ENCODE data around the gene NSUN4. TPM values are rescaled to one million over a fixed set of nuclear protein-coding genes. Genes with fewer than 3 reads are reported as not detected.

Gene NSUN4
- total RNA-seq (2014; rRNA removed; shearing (Covaris generic)): 14.0 and 14.9 TPM in 2 replicates

DNA sequence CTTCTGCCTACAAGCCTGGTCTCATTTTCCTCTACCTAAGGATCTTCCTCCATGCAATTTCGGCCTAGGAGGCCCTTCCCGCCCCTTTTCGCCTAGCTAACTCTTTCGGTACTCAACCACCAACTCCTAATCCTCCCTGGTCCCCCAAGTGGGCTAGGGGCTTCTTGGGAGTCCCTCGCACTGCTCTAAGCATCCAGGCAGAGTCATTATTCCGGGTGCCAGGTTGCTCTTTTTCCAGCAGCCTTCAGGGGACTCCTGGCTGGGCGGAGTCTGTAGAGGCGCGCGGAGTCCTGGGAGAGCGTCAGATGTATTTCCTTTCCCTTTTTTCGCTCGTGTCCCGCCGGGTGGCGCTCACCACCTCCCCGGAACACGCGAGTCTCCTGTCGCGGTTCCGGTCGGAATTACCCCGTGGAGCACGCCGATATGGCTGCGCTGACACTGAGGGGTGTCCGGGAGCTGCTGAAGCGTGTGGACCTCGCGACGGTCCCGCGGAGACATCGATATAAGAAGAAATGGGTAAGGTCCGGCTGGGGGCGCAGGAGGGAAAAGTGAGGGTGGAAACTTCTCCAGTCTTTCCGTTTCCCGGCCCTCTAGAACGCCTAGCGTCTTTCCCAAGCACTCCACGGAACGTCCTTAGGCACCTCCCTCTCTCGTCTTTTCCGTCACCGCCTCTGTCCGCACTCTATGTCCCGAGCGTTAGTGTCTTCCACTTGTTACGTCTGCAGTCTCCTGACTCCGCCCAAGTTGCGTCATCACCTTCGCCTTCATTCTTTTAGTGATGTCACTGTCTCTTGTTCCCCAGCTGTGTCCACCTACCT lies at the start of gene NSUN4:
NSUN4 (plus strand) TSS at position 404 of the 818 bp plus-strand sequence; CDS start at position 424, 20 bp downstream.
- DNase-seq (ENCODE audit: low read depth in 1 of 2, low spot score in 2 of 2): peak; percentile 92 to 93
- Histone ChIP-seq H3K36me3 (peaks cover 26% of the 10 kb centered on the region), H3K4me1 (replicated peaks) (peaks cover 13% of the 10 kb centered on the region), H3K27ac (peak within 1 kb of the TSS; percentile 84), H3K27me3 (replicated peaks) (no peaks in the 10 kb centered on the region), H3K9me3 (replicated peaks) (no peaks in the 10 kb centered on the region), H3K4me3 (peak within 1 kb of the TSS; percentile 68)

GRCh38 chr1:46295306-46295705 lies 45.3 kb upstream of the NSUN4 start:
- no peak for DNase-seq (ENCODE audit: low read depth in 1 of 2, low spot score in 2 of 2)
- Histone ChIP-seq H3K9me3 (replicated peaks) (peaks cover 3% of the 10 kb centered on the region; the same call in 1 of the 2 replicates), H3K36me3 (peaks cover 87% of the 10 kb centered on the region), H3K4me3 (no peak overlapping the region), H3K27ac (no peak overlapping the region), H3K4me1 (replicated peaks) (peaks cover 1% of the 10 kb centered on the region), H3K27me3 (replicated peaks) (no peaks in the 10 kb centered on the region)

DNA sequence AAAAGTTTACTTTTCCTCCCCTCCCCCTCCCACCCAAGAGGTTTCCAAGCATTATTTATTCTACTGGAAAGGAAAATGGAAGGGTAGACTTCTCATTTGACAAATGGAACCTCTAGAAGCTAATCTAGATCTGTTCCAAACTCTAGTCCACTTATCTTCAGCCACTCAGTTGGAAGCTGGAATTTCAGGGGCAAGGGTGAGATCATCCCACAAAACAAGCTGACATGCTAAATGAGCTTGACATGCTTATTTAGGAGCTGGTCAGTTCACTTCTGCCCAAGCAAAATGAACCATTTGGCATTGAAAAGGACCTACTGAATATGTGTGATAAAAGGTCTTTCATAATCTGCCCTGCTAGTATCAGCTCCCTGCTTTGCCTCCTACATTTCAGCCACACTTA lies 42.2 kb upstream of the NSUN4 start:
- DNase-seq (ENCODE audit: low read depth in 1 of 2, low spot score in 2 of 2): no peak
- H3K27me3 ChIP-seq (replicated peaks): no peaks in the 10 kb centered on the region
- H3K27ac ChIP-seq: no peak overlapping the region
- no peak overlapping the region for H3K4me3 ChIP-seq
- peaks cover 13% of the 10 kb centered on the region for H3K4me1 ChIP-seq (replicated peaks)
- H3K9me3 ChIP-seq (replicated peaks): peaks cover 3% of the 10 kb centered on the region; the same call in 1 of the 2 replicates
- H3K36me3 ChIP-seq: peaks cover 83% of the 10 kb centered on the region

DNA sequence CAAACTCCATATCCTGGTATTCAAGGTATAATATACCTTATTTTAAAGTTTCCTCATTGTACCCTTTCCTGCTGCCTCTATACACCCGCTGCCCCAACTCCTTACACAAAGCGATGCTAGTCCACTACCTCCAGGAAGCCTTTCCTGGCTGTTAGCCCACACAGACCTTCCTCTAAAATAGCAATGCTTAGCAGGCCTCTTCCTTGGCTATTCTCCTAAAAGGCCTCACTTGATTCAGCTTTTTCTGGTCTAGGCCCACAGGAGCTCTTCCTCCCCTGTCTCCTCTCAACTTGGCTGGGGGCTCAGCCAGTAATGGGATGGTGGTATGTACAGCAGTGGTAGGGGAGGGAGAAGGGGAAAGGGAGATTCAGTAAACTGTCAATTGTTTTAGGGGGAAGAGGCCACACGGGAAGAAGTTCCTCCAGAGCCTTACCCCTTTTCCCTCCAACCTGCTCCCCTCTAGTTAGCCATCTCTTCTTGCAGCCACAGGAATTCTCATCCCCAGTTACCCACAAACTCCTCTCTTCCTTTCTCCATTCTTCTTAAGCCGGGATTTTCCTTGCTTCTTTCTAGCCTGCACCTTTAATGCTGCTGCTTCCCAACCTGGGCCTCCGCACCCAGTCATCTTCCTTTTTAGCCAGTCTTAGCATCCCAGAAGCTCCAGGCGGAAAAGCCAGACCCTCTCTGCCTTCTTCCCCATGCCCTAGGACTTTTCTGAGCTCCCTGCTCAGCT lies 39.8 kb upstream of the NSUN4 start:
- peak in 1 of 2 experiments; percentile 36 for DNase-seq (ENCODE audit: low read depth in 1 of 2, low spot score in 2 of 2)
- H3K36me3 ChIP-seq: peaks cover 58% of the 10 kb centered on the region
- H3K27me3 ChIP-seq (replicated peaks): no peaks in the 10 kb centered on the region
- peak overlapping the region; percentile 92 for H3K4me3 ChIP-seq
- peak overlapping the region; percentile 98; the same call in 1 of the 2 replicates for H3K27ac ChIP-seq
- no peaks in the 10 kb centered on the region; the same call in 1 of the 2 replicates for H3K9me3 ChIP-seq (replicated peaks)
- peaks cover 18% of the 10 kb centered on the region for H3K4me1 ChIP-seq (replicated peaks)

- no peak for DNase-seq (ENCODE audit: low read depth in 1 of 2, low spot score in 2 of 2)
- Histone ChIP-seq H3K36me3 (peaks cover 53% of the 10 kb centered on the region), H3K27ac (peak overlapping the region; percentile 98)
Observed at GRCh38 chr1:46301406-46301807, 39.2 kb upstream of the NSUN4 start.

DNA sequence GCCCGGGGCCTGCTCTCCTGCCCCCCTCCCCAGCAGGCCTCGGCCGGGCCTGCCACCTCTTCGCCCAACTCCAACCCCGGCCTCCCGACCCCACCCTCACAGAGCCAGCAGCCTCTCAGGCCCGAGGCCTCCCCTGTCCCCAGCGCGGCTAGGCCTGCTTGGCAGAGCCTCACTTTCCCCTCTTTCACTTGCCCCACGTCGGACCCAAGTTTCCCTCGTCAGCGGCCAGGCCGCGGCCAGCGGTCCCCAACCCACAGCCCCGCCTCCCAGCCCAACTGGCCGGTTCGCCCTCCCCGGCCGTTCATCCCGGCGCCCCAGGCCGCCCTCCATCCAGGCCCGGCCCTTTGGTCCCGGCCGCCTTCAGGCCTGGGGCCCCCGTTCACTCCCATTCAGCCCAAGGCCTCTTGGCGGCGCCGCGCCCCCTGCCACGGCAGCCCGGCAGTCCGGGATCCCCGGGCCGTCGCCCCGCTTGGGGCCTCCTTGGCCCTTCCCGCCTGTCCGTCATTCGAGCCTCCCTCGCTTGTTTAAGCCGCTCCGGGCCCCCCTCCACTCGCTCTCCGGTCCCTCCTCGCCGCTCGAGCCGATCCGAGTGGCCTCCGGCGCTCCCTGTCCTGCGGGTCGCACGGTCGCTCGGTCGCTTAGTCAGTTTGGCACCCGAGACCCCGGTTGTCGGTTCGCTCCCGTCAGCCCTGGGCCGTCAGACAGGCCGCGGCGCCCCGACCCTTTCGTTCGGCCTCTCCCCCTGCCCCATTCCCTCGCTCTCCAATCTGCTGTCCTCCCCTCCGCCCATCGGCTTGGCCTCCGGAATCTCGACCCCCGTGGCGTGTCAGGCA lies 38.6 kb upstream of the NSUN4 start:
- peak; percentile 65 to 73 for DNase-seq (ENCODE audit: low read depth in 1 of 2, low spot score in 2 of 2)
- H3K27ac ChIP-seq: peak overlapping the region; percentile 98
- no peaks in the 10 kb centered on the region for H3K27me3 ChIP-seq (replicated peaks)
- H3K36me3 ChIP-seq: peaks cover 48% of the 10 kb centered on the region
- H3K4me1 ChIP-seq (replicated peaks): peaks cover 18% of the 10 kb centered on the region
- peak overlapping the region; percentile 92 for H3K4me3 ChIP-seq
- H3K9me3 ChIP-seq (replicated peaks): no peaks in the 10 kb centered on the region

More at GRCh38 chr1:46301406-46301807, 39.2 kb upstream of the NSUN4 start:
- Histone ChIP-seq H3K4me3 (peak overlapping the region; percentile 92), H3K27me3 (replicated peaks) (no peaks in the 10 kb centered on the region), H3K4me1 (replicated peaks) (peaks cover 18% of the 10 kb centered on the region), H3K9me3 (replicated peaks) (no peaks in the 10 kb centered on the region; the same call in 1 of the 2 replicates)

- DNase-seq (ENCODE audit: low read depth in 1 of 2, low spot score in 2 of 2): peak; percentile 46 to 68
- H3K9me3 ChIP-seq (replicated peaks): no peaks in the 10 kb centered on the region
Observed at GRCh38 chr1:46302641-46303037, 38.0 kb upstream of the NSUN4 start.

DNA sequence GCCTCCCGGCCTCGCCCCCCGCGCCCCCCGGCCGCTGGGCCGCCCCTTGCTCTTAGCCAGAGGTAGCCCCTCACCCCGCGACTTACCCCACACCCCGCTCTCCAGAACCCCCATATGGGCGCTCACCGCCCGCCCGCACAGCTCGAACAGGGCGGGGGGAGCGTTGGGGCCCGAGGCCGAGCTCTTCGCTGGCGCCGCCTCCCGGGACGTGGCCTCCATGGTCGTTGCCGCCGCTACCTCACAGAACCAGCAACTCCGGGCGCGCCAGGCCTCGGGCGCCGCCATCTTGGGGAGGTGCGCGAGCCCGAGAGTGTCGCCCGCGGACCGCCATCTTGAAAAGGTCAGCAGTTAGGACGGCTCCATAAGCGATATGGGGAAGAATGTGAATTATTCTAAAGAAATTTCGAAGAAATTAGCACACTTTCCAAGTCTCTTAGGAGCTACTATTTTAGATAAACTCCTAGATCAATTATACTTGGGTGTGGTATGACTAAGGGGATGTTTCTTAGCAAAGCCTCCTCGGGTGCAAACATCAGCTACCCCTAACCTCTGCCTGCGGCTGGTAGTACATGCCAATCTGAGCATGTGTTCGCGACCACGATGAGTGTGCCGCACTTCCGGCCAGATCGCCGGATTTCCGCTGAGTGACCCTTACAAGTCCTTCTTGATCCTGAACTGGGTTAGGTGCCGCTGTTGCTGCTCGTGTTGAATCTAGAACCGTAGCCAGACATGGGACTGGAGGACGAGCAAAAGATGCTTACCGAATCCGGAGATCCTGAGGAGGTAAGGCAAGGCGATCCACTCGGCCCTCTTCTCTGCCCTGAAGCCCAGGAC lies 37.4 kb upstream of the NSUN4 start, which contains the start of the genes LRRC41 and UQCRH:
LRRC41 (minus strand) TSS at position 579 of the 834 bp plus-strand sequence; CDS start at position 285, 294 bp downstream.
UQCRH (plus strand) TSS at position 661 of the 834 bp plus-strand sequence; CDS start at position 730, 69 bp downstream.
- peak within 1 kb of the TSS; percentile 92 for H3K4me3 ChIP-seq
- H3K27me3 ChIP-seq (replicated peaks): no peaks in the 10 kb centered on the region
- peaks cover 46% of the 10 kb centered on the region for H3K36me3 ChIP-seq
- no peaks in the 10 kb centered on the region for H3K9me3 ChIP-seq (replicated peaks)
- peak within 1 kb of the TSS; percentile 98 for H3K27ac ChIP-seq
- H3K4me1 ChIP-seq (replicated peaks): peaks cover 18% of the 10 kb centered on the region
- DNase-seq (ENCODE audit: low read depth in 1 of 2, low spot score in 2 of 2): peak; percentile 97 to 98

More at GRCh38 chr1:46302641-46303037, 38.0 kb upstream of the NSUN4 start:
- Histone ChIP-seq H3K27me3 (replicated peaks) (no peaks in the 10 kb centered on the region), H3K27ac (peak overlapping the region; percentile 98), H3K4me3 (peak overlapping the region; percentile 92), H3K36me3 (peaks cover 48% of the 10 kb centered on the region), H3K4me1 (replicated peaks) (peaks cover 18% of the 10 kb centered on the region)

GRCh38 chr1:46303872-46304326 lies 36.7 kb upstream of the NSUN4 start:
- H3K4me1 ChIP-seq (replicated peaks): peaks cover 18% of the 10 kb centered on the region
- no peaks in the 10 kb centered on the region for H3K9me3 ChIP-seq (replicated peaks)
- no peaks in the 10 kb centered on the region for H3K27me3 ChIP-seq (replicated peaks)
- H3K36me3 ChIP-seq: peaks cover 43% of the 10 kb centered on the region
- no peak for DNase-seq (ENCODE audit: low read depth in 1 of 2, low spot score in 2 of 2)
- H3K27ac ChIP-seq: peak overlapping the region; percentile 98
- peak overlapping the region; percentile 92 for H3K4me3 ChIP-seq

DNA sequence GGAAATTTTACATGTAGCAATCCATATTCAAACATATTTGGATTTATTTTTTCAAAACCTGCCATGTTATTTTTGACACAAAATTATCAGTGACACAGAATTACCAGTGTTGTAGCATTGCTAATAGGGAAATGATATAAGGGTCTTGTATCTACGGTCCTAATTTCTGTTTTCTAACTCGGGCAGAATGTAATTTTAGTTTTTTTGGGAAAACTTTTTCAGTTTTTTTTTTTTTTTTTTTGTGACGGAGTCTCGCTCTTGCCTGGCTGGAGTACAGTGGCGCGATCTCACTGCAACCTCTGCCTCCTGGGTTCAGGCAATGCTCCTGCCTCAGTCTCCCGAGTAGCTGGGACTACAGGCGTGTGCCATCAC lies 34.5 kb upstream of the NSUN4 start:
- Histone ChIP-seq H3K36me3 (peaks cover 50% of the 10 kb centered on the region), H3K4me3 (no peak overlapping the region), H3K4me1 (replicated peaks) (peaks cover 8% of the 10 kb centered on the region), H3K9me3 (replicated peaks) (no peaks in the 10 kb centered on the region), H3K27ac (no peak overlapping the region), H3K27me3 (replicated peaks) (no peaks in the 10 kb centered on the region)
- DNase-seq (ENCODE audit: low read depth in 1 of 2, low spot score in 2 of 2): no peak

- H3K4me1 ChIP-seq (replicated peaks): peaks cover 3% of the 10 kb centered on the region; the same call in 1 of the 2 replicates
- DNase-seq (ENCODE audit: low read depth in 1 of 2, low spot score in 2 of 2): no peak
- H3K27ac ChIP-seq: no peak overlapping the region
- H3K36me3 ChIP-seq: peaks cover 67% of the 10 kb centered on the region
- H3K4me3 ChIP-seq: no peak overlapping the region
- no peaks in the 10 kb centered on the region for H3K9me3 ChIP-seq (replicated peaks)
- H3K27me3 ChIP-seq (replicated peaks): no peaks in the 10 kb centered on the region
Observed at GRCh38 chr1:46309401-46310159, 31.0 kb upstream of the NSUN4 start.

DNA sequence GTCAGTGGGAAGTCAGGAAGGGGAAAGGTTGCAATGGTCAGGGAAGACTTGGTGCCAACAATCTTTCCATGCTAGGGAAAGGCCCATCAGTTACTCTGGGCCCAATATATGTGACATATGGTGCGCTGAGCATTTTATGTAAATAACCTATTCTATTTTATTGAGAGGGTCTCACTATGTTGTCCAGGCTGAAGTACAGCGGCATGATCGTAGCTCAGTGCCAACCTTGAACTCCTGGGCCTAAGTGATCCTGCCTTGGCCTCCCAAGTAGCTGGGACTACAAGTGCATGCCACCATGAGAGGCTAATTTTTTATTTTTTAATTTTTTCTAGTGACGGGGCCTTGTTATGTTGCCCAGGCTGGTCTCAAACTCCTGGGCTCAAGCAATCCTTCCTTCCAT lies 30.3 kb upstream of the NSUN4 start:
- no peak overlapping the region for H3K27ac ChIP-seq
- peaks cover 72% of the 10 kb centered on the region for H3K36me3 ChIP-seq
- no peaks in the 10 kb centered on the region for H3K4me1 ChIP-seq (replicated peaks)
- no peaks in the 10 kb centered on the region for H3K27me3 ChIP-seq (replicated peaks)
- no peak overlapping the region for H3K4me3 ChIP-seq
- DNase-seq (ENCODE audit: low read depth in 1 of 2, low spot score in 2 of 2): no peak
- H3K9me3 ChIP-seq (replicated peaks): no peaks in the 10 kb centered on the region

Measured in SJSA1 (cell line).